Activated T-cell treated with anti-CD3 and anti-CD28 coated beads, Interleukin-2, amount 50 U/mL, for 24 hours (primary cell): ENCODE measurements around the gene RBM15.

Experiments
- DNase-seq: peaks from one replicate; pipeline ENCODE4 v3.0.0-alpha.2; 2020
- H3K27ac Mint-ChIP-seq: 2 replicates; pipeline ENCODE4 v1.8.0; 2020; ENCODE audit warnings: mild to moderate bottlenecking, mixed read lengths
- H3K27me3 Mint-ChIP-seq: 2 replicates; pipeline ENCODE4 v1.8.0; 2020; ENCODE audit warnings: mixed read lengths
- H3K36me3 Mint-ChIP-seq: 2 replicates; pipeline ENCODE4 v1.8.0; 2020; ENCODE audit warnings: low read depth, mixed read lengths
- H3K4me1 Mint-ChIP-seq: 2 replicates; pipeline ENCODE4 v1.8.0; 2020; ENCODE audit warnings: low read depth, mixed read lengths
- H3K4me3 Mint-ChIP-seq: 2 replicates; pipeline ENCODE4 v1.8.0; 2020; ENCODE audit warnings: mild to moderate bottlenecking, moderate library complexity, mixed read lengths
- H3K9me3 Mint-ChIP-seq: 2 replicates; pipeline ENCODE4 v1.8.0; 2020; ENCODE audit warnings: mixed read lengths

RBM15 gene

GRCh38 chr1:110312188-110313121, 26.7 kb upstream of the RBM15 start:
- Mint-ChIP-seq H3K27me3 (no peaks in the 10 kb centered on the region), H3K4me3 (no peak overlapping the region), H3K9me3 (no peaks in the 10 kb centered on the region), H3K27ac (no peak overlapping the region), H3K4me1 (peaks cover 2% of the 10 kb centered on the region), H3K36me3 (no peaks in the 10 kb centered on the region)
- peak; percentile 82 for DNase-seq

DNA sequence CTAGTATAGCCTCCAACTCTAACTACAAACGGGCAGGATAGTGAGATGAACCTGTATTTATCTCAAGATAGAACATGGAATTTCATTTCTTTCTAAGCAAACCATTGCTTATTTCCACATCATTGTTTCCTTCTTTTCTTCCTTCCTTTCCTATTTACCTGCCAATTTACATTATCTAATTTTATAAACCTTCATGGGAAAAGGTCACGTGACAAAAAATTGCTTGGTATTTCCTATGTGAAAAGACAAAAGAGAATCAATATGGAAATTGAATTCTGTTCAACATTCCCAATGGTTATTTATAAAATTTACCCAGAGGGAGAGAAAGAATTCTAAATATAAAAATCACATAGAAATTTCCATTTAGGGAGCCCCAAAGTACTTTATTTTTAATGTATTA, 22.4 kb upstream of the RBM15 start:
- DNase-seq = no peak
- no peaks in the 10 kb centered on the region for H3K36me3 Mint-ChIP-seq
- no peaks in the 10 kb centered on the region for H3K9me3 Mint-ChIP-seq
- H3K4me3 Mint-ChIP-seq = no peak overlapping the region
- no peak overlapping the region for H3K27ac Mint-ChIP-seq
- no peaks in the 10 kb centered on the region for H3K27me3 Mint-ChIP-seq
- H3K4me1 Mint-ChIP-seq = peaks cover 11% of the 10 kb centered on the region

GRCh38 chr1:110318046-110318445, 21.1 kb upstream of the RBM15 start:
- no peaks in the 10 kb centered on the region for H3K27me3 Mint-ChIP-seq
- no peaks in the 10 kb centered on the region for H3K36me3 Mint-ChIP-seq
- H3K27ac Mint-ChIP-seq = no peak overlapping the region
- no peak overlapping the region for H3K4me3 Mint-ChIP-seq
- peaks cover 9% of the 10 kb centered on the region for H3K4me1 Mint-ChIP-seq
- no peaks in the 10 kb centered on the region for H3K9me3 Mint-ChIP-seq
- no peak for DNase-seq

GRCh38 chr1:110319332-110320167, 19.6 kb upstream of the RBM15 start:
- no peak for DNase-seq
- Mint-ChIP-seq H3K27ac (no peak overlapping the region), H3K27me3 (no peaks in the 10 kb centered on the region), H3K4me3 (no peak overlapping the region), H3K9me3 (no peaks in the 10 kb centered on the region), H3K4me1 (peaks cover 9% of the 10 kb centered on the region), H3K36me3 (no peaks in the 10 kb centered on the region)

- peaks cover 9% of the 10 kb centered on the region for H3K4me1 Mint-ChIP-seq
- H3K36me3 Mint-ChIP-seq = no peaks in the 10 kb centered on the region
- H3K27ac Mint-ChIP-seq = no peak overlapping the region
- no peak overlapping the region for H3K4me3 Mint-ChIP-seq
- no peaks in the 10 kb centered on the region for H3K27me3 Mint-ChIP-seq
- no peak for DNase-seq
- no peaks in the 10 kb centered on the region for H3K9me3 Mint-ChIP-seq
These were observed 19.0 kb upstream of the RBM15 start for GRCh38 chr1:110320168-110320518.

GRCh38 chr1:110321045-110321444, 18.1 kb upstream of the RBM15 start:
- H3K4me1 Mint-ChIP-seq = peaks cover 9% of the 10 kb centered on the region
- H3K36me3 Mint-ChIP-seq = no peaks in the 10 kb centered on the region
- no peaks in the 10 kb centered on the region for H3K9me3 Mint-ChIP-seq
- no peak overlapping the region for H3K4me3 Mint-ChIP-seq
- H3K27ac Mint-ChIP-seq = no peak overlapping the region
- DNase-seq = no peak
- H3K27me3 Mint-ChIP-seq = no peaks in the 10 kb centered on the region

- Mint-ChIP-seq H3K4me1 (peaks cover 9% of the 10 kb centered on the region), H3K36me3 (no peaks in the 10 kb centered on the region), H3K27me3 (no peaks in the 10 kb centered on the region), H3K4me3 (no peak overlapping the region), H3K9me3 (no peaks in the 10 kb centered on the region), H3K27ac (no peak overlapping the region)
- DNase-seq = no peak
These were observed 17.3 kb upstream of the RBM15 start for GRCh38 chr1:110321846-110322245.

DNA sequence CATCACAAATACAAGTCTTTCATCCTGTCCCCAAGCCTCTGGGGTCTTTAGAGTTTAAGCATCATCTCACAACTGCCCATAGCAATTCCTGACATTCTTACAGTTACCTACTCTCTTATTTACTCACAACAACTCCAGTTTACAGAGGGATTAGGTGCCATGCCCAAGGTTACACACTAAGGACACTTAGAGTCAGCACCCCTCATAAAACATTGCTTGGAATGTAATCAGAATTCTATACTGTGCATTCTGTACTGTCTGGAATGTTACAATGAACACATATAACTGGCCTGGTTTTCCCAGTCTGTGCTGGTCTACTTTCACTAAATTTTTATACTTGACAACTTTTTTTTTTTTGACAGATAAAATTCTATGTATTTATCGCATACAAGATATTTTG, 14.5 kb upstream of the RBM15 start:
- Mint-ChIP-seq H3K4me3 (no peak overlapping the region), H3K36me3 (no peaks in the 10 kb centered on the region), H3K27ac (no peak overlapping the region), H3K9me3 (no peaks in the 10 kb centered on the region), H3K27me3 (no peaks in the 10 kb centered on the region), H3K4me1 (peaks cover 4% of the 10 kb centered on the region)
- DNase-seq = no peak

DNA sequence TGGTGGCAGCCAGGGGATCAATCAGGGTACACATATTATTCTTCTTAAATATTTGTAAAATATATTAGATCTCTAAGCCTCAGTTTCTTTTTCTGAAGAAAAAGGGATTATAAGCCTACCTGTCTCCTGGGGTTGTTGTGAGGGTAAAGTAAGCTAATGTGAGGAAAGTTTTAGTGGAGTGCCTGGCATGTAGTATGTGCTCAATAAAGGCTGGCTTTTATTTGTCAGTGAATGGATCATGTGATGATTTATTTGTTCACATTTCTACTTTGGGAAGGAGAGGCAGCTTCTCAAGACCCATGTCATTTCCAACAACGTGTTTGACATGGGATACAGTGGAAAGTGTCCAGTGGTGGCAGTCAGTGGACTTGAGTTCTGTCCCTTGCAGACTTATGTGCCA, 12.4 kb upstream of the RBM15 start:
- Mint-ChIP-seq H3K4me1 (no peaks in the 10 kb centered on the region), H3K27me3 (no peaks in the 10 kb centered on the region), H3K27ac (no peak overlapping the region), H3K36me3 (no peaks in the 10 kb centered on the region), H3K4me3 (no peak overlapping the region), H3K9me3 (no peaks in the 10 kb centered on the region)
- DNase-seq = no peak

- no peaks in the 10 kb centered on the region for H3K36me3 Mint-ChIP-seq
- H3K9me3 Mint-ChIP-seq = no peaks in the 10 kb centered on the region
- no peak for DNase-seq
- H3K27me3 Mint-ChIP-seq = no peaks in the 10 kb centered on the region
- H3K27ac Mint-ChIP-seq = no peak overlapping the region
- H3K4me1 Mint-ChIP-seq = no peaks in the 10 kb centered on the region
- no peak overlapping the region for H3K4me3 Mint-ChIP-seq
These were observed 10.9 kb upstream of the RBM15 start for GRCh38 chr1:110328274-110328673.

GRCh38 chr1:110328700-110329099, 10.5 kb upstream of the RBM15 start:
- H3K9me3 Mint-ChIP-seq = no peaks in the 10 kb centered on the region
- H3K27me3 Mint-ChIP-seq = no peaks in the 10 kb centered on the region
- no peaks in the 10 kb centered on the region for H3K4me1 Mint-ChIP-seq
- DNase-seq = no peak
- H3K4me3 Mint-ChIP-seq = no peak overlapping the region
- no peaks in the 10 kb centered on the region for H3K36me3 Mint-ChIP-seq
- no peak overlapping the region for H3K27ac Mint-ChIP-seq

GRCh38 chr1:110335265-110335664, 3.9 kb upstream of the RBM15 start:
- peaks cover 23% of the 10 kb centered on the region for H3K4me1 Mint-ChIP-seq
- H3K9me3 Mint-ChIP-seq = no peaks in the 10 kb centered on the region
- DNase-seq = no peak
- no peaks in the 10 kb centered on the region for H3K27me3 Mint-ChIP-seq
- H3K27ac Mint-ChIP-seq = no peak overlapping the region
- peaks cover 9% of the 10 kb centered on the region for H3K36me3 Mint-ChIP-seq
- no peak overlapping the region for H3K4me3 Mint-ChIP-seq

DNA sequence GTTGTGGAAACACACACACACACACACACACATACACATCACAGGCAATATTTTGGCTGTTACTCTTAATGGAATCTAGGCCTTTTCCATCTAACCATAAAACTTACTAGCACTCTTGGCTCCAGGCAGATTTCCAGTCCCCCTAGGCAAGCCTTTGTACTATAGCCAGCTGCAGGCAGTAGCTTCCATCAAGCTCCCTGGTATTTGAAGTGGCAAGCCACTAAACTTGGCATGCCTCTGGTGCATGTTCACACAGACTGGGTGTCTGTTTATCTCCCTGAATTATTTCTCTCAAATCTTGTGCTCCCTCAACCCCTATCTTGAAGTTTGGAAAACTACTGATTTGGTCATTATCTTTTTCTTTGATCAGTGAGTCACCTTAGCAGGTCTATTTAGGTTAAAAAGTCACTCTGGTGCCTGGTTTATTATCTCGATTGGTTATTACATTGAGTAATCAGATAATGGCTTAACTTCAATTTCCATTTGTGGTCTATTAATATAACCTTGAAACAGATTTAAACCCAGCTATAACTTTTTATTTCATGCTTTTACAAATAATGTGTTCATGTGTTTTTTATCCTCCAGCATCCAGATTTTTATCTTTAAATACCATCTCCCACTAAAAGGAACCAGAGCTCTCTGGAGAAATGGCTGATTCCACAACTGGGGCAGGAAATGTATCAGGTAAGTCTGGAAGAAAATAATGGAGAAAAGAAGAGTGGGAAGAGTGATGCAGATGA, 2.7 kb upstream of the RBM15 start:
- H3K27ac Mint-ChIP-seq = peak overlapping the region; percentile 76
- no peaks in the 10 kb centered on the region for H3K27me3 Mint-ChIP-seq
- no peak for DNase-seq
- peaks cover 9% of the 10 kb centered on the region for H3K36me3 Mint-ChIP-seq
- H3K9me3 Mint-ChIP-seq = no peaks in the 10 kb centered on the region
- H3K4me1 Mint-ChIP-seq = peaks cover 35% of the 10 kb centered on the region
- H3K4me3 Mint-ChIP-seq = peak overlapping the region; percentile 61

DNA sequence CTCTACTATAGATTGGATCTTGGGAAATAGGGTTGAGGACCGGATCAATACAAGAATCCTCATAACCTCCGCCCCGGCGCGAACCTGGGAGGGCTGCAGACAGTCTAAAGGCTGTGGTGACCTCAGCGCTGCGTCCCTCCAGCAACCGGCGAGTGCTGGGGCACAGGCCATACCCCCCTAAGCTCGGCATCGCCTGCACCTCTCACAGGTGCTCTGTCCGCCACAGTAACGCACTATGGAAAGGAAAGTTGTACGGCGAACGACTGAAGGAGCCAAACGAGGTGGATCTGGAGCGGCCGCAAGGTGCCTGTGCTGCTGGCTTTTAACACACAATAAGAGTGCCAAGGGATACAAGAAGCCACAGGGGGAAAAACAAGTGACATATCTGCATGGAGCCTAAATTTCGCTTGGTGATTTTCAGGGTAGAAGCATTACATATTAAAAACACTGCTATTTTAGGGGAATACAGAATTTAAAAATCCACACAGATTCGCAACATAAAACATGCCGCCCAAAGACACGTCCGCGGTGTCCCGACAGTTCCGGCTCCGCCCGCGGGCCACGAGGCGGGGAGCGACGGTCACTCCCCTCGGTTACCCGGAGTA, 1.4 kb upstream of the RBM15 start:
- Mint-ChIP-seq H3K4me3 (no peak overlapping the region), H3K36me3 (peaks cover 9% of the 10 kb centered on the region), H3K9me3 (no peaks in the 10 kb centered on the region), H3K27ac (no peak overlapping the region), H3K27me3 (no peaks in the 10 kb centered on the region), H3K4me1 (peaks cover 48% of the 10 kb centered on the region)
- DNase-seq = peak; percentile 74
